GM21737 (cell line): ENCODE results near the gene CWH43.
"Not testable (repeated sequence)": the region's sequence is repeated elsewhere in the genome, so short reads cannot be mapped to it uniquely, and the experiment has no call there.

Experiments
- ATAC-seq: cut with Tn5 transposase; IDR thresholded peaks from one replicate; pipeline ENCODE4 v1.9.1; 2021; ENCODE audit warnings: mild to moderate bottlenecking, moderate library complexity; ENCODE audit not compliant: unreplicated experiment

Gene CWH43

GRCh38 chr4:48985976-48986653, at the start of gene CWH43:
Gene CWH43 (plus strand): TSS chr4:48986275. CDS start chr4:48986430, 155 bp downstream.
- no peak for ATAC-seq

- ATAC-seq = no peak
Measured at GRCh38 chr4:48937033-48937432, 49.0 kb upstream of the CWH43 start.

- no peak for ATAC-seq
Measured at GRCh38 chr4:48938831-48939230, 47.2 kb upstream of the CWH43 start.

- ATAC-seq = no peak
Measured at GRCh38 chr4:48939785-48940184, 46.3 kb upstream of the CWH43 start.

GRCh38 chr4:48943387-48943786, 42.7 kb upstream of the CWH43 start:
- ATAC-seq = no peak

GRCh38 chr4:48944252-48944651, 41.8 kb upstream of the CWH43 start:
- ATAC-seq = no peak

- no peak for ATAC-seq
Measured at GRCh38 chr4:48944756-48945241, 41.3 kb upstream of the CWH43 start.

- ATAC-seq = no peak
Measured at GRCh38 chr4:48945981-48946380, 40.1 kb upstream of the CWH43 start.

- no peak for ATAC-seq
Measured at GRCh38 chr4:48947731-48948130, 38.3 kb upstream of the CWH43 start.

GRCh38 chr4:48949086-48949485, 37.0 kb upstream of the CWH43 start:
- ATAC-seq = no peak

GRCh38 chr4:48949518-48950219, 36.4 kb upstream of the CWH43 start:
- no peak for ATAC-seq

GRCh38 chr4:48954314-48954713, 31.8 kb upstream of the CWH43 start:
- ATAC-seq = no peak

GRCh38 chr4:48957366-48957765, 28.7 kb upstream of the CWH43 start:
- not testable (repeated sequence) for ATAC-seq

- no peak for ATAC-seq
Measured at GRCh38 chr4:48958582-48958981, 27.5 kb upstream of the CWH43 start.

GRCh38 chr4:48960988-48961635, 25.0 kb upstream of the CWH43 start:
- ATAC-seq = no peak

- ATAC-seq = no peak
Measured at GRCh38 chr4:48962636-48963035, 23.4 kb upstream of the CWH43 start.

- peak; percentile 90 for ATAC-seq
Measured at GRCh38 chr4:48963042-48963679, 22.9 kb upstream of the CWH43 start.

GRCh38 chr4:48967101-48967500, 19.0 kb upstream of the CWH43 start:
- no peak for ATAC-seq

GRCh38 chr4:48967631-48968030, 18.4 kb upstream of the CWH43 start:
- no peak for ATAC-seq

- no peak for ATAC-seq
Measured at GRCh38 chr4:48968814-48969213, 17.3 kb upstream of the CWH43 start.

- ATAC-seq = no peak
Measured at GRCh38 chr4:48970471-48970921, 15.6 kb upstream of the CWH43 start.
